ENCODE measurements around the gene TACSTD2.
A peak's percentile ranks its signal among the peaks of the same experiment; 100 is the strongest.
"Not testable (repeated sequence)": the region's sequence is repeated elsewhere in the genome, so short reads cannot be mapped to it uniquely, and the experiment has no call there.

The TACSTD2 gene

DNA sequence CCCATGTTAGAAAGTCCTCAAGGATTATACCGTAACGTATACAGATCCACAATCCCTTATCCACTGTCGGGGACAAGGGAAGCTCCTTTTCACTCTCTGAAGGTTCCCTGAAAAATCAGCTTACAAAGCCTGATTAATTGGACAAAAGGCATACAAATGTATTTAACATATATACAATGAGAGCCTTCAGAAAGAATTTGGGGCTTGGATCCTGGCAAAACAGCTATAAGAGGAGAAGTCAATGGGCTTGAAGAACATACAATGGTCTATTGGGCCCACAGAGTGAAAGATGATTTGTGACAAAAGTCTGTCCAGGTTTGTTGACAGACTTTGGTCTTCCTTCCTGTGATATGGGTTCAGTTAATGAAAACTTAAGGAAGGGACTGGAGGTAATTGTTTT, 10.7 kb downstream of the TACSTD2 start (continued):
- TF ChIP-seq SALL2 (tag by site-specific recombination; IDR thresholded peaks at IDR 0.05; ENCODE audit: borderline replicate concordance) (no peak), ZNF175 (tag by site-specific recombination; IDR thresholded peaks at IDR 0.05) (no peak)

DNA sequence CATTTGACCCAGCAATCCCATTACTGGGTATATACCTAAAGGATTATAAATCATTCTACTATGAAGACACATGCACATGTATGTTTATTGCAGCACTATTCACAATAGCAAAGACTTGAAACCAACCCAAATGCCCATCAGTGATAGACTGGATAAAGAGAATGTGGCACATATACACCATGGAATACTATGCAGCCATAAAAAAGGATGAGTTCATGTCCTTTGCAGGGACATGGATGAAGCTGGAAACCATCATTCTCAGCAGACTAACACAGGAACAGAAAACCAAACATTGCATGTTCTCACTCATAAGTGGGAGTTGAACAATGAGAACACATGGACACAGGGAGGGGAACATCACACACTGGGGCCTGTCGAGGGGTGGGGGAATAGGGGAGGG, 13.3 kb downstream of the TACSTD2 start:
- peak; percentile 92 for TF ChIP-seq ZNF146 (tag by site-specific recombination; IDR thresholded peaks at IDR 0.05)
- CTCF ChIA-PET: interaction anchor here (0.6 kb wide), 1 partner anchor 605 kb away, joined by 4 read pairs; no protein-coding TSS in a partner anchor
- H3K4me3 ChIP-seq (ENCODE audit: low read depth, low read length); H3K36me3 ChIP-seq (ENCODE audit: control insufficient read depth in 2 of 2, insufficient read depth in 1 of 2, low read length in 2 of 2); H3K9me3 ChIP-seq (ENCODE audit: control insufficient read depth, insufficient read depth, low read depth, low read length); POLR2A ChIA-PET; H3K27ac ChIP-seq (ENCODE audit: extremely low read depth, low read depth, low read length); H3K4me1 ChIP-seq (ENCODE audit: control insufficient read depth, insufficient read depth, low read length): not testable (repeated sequence)

DNA sequence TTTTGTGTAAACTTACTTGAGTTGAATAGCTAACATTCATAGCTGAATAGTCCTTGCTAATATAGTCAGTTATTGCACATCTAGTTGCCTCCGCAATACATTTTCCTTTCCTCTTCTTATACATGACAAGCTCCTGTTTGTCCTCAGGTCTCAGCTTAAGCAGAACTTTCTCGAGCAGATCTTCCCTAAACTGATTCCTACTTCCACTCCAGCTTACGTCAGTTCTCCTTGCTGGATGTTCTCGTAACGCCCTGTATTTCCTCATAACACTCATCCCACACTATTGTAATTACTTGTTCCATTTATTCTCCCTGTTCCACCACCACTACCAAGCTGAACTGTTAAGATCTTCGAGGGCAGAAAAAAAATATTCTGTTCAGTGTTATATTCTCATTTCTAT, 15.4 kb downstream of the TACSTD2 start:
- Histone ChIP-seq H3K4me3 (ENCODE audit: low read depth, low read length) (no peak overlapping the region), H3K9me3 (ENCODE audit: control insufficient read depth, insufficient read depth, low read depth, low read length) (no peaks in the 10 kb centered on the region), H3K4me1 (ENCODE audit: control insufficient read depth, insufficient read depth, low read length) (no peaks in the 10 kb centered on the region), H3K36me3 (ENCODE audit: control insufficient read depth in 2 of 2, insufficient read depth in 1 of 2, low read length in 2 of 2) (no peaks in the 10 kb centered on the region), H3K27ac (ENCODE audit: extremely low read depth, low read depth, low read length) (no peak overlapping the region)
- no peak for TF ChIP-seq ZNF654 (tag by site-specific recombination; IDR thresholded peaks at IDR 0.05; ENCODE audit: low read depth)
- no peak for TF ChIP-seq FEZF1 (tag by site-specific recombination; IDR thresholded peaks at IDR 0.05)
- no peak for TF ChIP-seq GLI2 (tag by site-specific recombination; IDR thresholded peaks at IDR 0.05; ENCODE audit: borderline replicate concordance, low read depth)
- TF ChIP-seq, protein P1, sequence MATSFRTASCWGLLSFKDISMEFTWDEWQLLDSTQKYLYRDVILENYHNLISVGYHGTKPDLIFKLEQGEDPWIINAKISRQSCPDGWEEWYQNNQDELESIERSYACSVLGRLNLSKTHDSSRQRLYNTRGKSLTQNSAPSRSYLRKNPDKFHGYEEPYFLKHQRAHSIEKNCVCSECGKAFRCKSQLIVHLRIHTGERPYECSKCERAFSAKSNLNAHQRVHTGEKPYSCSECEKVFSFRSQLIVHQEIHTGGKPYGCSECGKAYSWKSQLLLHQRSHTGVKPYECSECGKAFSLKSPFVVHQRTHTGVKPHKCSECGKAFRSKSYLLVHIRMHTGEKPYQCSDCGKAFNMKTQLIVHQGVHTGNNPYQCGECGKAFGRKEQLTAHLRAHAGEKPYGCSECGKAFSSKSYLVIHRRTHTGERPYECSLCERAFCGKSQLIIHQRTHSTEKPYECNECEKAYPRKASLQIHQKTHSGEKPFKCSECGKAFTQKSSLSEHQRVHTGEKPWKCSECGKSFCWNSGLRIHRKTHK (tag by site-specific recombination; IDR thresholded peaks at IDR 0.05): no peak
- TF ChIP-seq YY1 (tag by site-specific recombination; IDR thresholded peaks at IDR 0.05): no peak
- no peak for TF ChIP-seq ZNF501 (tag by site-specific recombination; IDR thresholded peaks at IDR 0.05)
- TF ChIP-seq ZNF777 (tag by site-specific recombination; IDR thresholded peaks at IDR 0.05; ENCODE audit: borderline replicate concordance): no peak
- TF ChIP-seq, protein P2, sequence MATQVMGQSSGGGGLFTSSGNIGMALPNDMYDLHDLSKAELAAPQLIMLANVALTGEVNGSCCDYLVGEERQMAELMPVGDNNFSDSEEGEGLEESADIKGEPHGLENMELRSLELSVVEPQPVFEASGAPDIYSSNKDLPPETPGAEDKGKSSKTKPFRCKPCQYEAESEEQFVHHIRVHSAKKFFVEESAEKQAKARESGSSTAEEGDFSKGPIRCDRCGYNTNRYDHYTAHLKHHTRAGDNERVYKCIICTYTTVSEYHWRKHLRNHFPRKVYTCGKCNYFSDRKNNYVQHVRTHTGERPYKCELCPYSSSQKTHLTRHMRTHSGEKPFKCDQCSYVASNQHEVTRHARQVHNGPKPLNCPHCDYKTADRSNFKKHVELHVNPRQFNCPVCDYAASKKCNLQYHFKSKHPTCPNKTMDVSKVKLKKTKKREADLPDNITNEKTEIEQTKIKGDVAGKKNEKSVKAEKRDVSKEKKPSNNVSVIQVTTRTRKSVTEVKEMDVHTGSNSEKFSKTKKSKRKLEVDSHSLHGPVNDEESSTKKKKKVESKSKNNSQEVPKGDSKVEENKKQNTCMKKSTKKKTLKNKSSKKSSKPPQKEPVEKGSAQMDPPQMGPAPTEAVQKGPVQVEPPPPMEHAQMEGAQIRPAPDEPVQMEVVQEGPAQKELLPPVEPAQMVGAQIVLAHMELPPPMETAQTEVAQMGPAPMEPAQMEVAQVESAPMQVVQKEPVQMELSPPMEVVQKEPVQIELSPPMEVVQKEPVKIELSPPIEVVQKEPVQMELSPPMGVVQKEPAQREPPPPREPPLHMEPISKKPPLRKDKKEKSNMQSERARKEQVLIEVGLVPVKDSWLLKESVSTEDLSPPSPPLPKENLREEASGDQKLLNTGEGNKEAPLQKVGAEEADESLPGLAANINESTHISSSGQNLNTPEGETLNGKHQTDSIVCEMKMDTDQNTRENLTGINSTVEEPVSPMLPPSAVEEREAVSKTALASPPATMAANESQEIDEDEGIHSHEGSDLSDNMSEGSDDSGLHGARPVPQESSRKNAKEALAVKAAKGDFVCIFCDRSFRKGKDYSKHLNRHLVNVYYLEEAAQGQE (tag by site-specific recombination; IDR thresholded peaks at IDR 0.05): no peak
- no peak for TF ChIP-seq ZNF140 (tag by site-specific recombination; IDR thresholded peaks at IDR 0.05)
- ChIA-PET POLR2A (no interaction called here), CTCF (interaction anchor here (1.1 kb wide), 1 partner anchor 15 kb away, joined by 6 read pairs; the partner anchor contains the start of gene OMA1)

DNA sequence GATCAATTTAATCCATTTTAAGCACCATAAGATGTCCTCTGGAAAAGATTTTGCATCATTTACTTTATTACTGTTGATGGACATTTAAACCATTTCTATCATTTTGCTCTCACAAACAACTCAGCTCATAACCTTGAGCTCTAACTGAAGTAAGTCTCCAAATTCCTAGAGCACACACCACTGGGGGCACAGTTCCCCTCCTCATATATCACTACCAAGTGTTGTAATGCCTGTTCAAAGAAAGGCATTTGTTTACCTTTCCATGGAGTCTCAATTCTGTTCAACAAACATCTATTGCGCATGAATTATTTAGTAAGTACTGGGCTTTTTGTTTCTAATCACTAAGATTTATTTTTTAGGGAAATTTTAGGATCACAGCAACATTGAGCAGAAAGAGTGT, 21.7 kb downstream of the TACSTD2 start:
- ChIA-PET POLR2A (no interaction called here), CTCF (no interaction called here)
- no peak overlapping the region for H3K27ac ChIP-seq (ENCODE audit: extremely low read depth, low read depth, low read length)
- TF ChIP-seq ZNF830 (tag by site-specific recombination; IDR thresholded peaks at IDR 0.05; ENCODE audit: low read depth) (no peak), SALL2 (tag by site-specific recombination; IDR thresholded peaks at IDR 0.05; ENCODE audit: borderline replicate concordance) (no peak), KLF10 (tag by site-specific recombination; IDR thresholded peaks at IDR 0.05) (no peak), ZFP41 (tag by site-specific recombination; IDR thresholded peaks at IDR 0.05; ENCODE audit: borderline replicate concordance) (no peak), ZSCAN16 (tag by site-specific recombination; IDR thresholded peaks at IDR 0.05) (no peak), ZNF211 (tag by site-specific recombination; IDR thresholded peaks at IDR 0.05; ENCODE audit: low read depth) (no peak), ZNF792 (tag by site-specific recombination; IDR thresholded peaks at IDR 0.05) (no peak)
- TF ChIP-seq, protein P3, sequence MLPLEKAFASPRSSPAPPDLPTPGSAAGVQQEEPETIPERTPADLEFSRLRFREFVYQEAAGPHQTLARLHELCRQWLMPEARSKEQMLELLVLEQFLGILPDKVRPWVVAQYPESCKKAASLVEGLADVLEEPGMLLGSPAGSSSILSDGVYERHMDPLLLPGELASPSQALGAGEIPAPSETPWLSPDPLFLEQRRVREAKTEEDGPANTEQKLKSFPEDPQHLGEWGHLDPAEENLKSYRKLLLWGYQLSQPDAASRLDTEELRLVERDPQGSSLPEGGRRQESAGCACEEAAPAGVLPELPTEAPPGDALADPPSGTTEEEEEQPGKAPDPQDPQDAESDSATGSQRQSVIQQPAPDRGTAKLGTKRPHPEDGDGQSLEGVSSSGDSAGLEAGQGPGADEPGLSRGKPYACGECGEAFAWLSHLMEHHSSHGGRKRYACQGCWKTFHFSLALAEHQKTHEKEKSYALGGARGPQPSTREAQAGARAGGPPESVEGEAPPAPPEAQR (tag by site-specific recombination; IDR thresholded peaks at IDR 0.05): no peak
- TF ChIP-seq, protein P4, sequence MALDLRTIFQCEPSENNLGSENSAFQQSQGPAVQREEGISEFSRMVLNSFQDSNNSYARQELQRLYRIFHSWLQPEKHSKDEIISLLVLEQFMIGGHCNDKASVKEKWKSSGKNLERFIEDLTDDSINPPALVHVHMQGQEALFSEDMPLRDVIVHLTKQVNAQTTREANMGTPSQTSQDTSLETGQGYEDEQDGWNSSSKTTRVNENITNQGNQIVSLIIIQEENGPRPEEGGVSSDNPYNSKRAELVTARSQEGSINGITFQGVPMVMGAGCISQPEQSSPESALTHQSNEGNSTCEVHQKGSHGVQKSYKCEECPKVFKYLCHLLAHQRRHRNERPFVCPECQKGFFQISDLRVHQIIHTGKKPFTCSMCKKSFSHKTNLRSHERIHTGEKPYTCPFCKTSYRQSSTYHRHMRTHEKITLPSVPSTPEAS (tag by site-specific recombination; IDR thresholded peaks at IDR 0.05): no peak

More for the DNA sequence above, 21.7 kb downstream of the TACSTD2 start:
- no peak overlapping the region for H3K4me3 ChIP-seq (ENCODE audit: low read depth, low read length)
- H3K4me1 ChIP-seq (ENCODE audit: control insufficient read depth, insufficient read depth, low read length): no peaks in the 10 kb centered on the region
- H3K9me3 ChIP-seq (ENCODE audit: control insufficient read depth, insufficient read depth, low read depth, low read length): no peaks in the 10 kb centered on the region
- H3K36me3 ChIP-seq (ENCODE audit: control insufficient read depth in 2 of 2, insufficient read depth in 1 of 2, low read length in 2 of 2): no peaks in the 10 kb centered on the region
